GM19324 (cell line): ENCODE results near the gene CST3.
"Not testable (repeated sequence)": the region's sequence is repeated elsewhere in the genome, so short reads cannot be mapped to it uniquely, and the experiment has no call there.

ENCODE experiments used
- ATAC-seq: cut with Tn5 transposase; IDR thresholded peaks from one replicate; pipeline ENCODE4 v1.9.1; 2021; ENCODE audit warnings: mild to moderate bottlenecking, moderate library complexity; ENCODE audit not compliant: unreplicated experiment, low FRiP score

The CST3 gene

GRCh38 chr20:23637282-23638221 is at the start of gene CST3:
Gene CST3 (minus strand): TSS chr20:23637955. CDS start chr20:23637862, 93 bp downstream.
- ATAC-seq, result peak; percentile 61

GRCh38 chr20:23686046-23686750 is 48.4 kb upstream of the CST3 start:
- ATAC-seq, result no peak

- not testable (repeated sequence) for ATAC-seq
Measured at GRCh38 chr20:23685529-23685896, 47.8 kb upstream of the CST3 start.

GRCh38 chr20:23684261-23684660 is 46.5 kb upstream of the CST3 start:
- ATAC-seq, result no peak

- no peak for ATAC-seq
Measured at GRCh38 chr20:23683807-23684206, 46.1 kb upstream of the CST3 start.

- ATAC-seq, result no peak
Measured at GRCh38 chr20:23683281-23683680, 45.5 kb upstream of the CST3 start.

GRCh38 chr20:23680146-23680545 is 42.4 kb upstream of the CST3 start:
- no peak for ATAC-seq

- ATAC-seq, result no peak
Measured at GRCh38 chr20:23679133-23680092, 41.7 kb upstream of the CST3 start.

GRCh38 chr20:23673209-23673608 is 35.5 kb upstream of the CST3 start:
- no peak for ATAC-seq

GRCh38 chr20:23672158-23672557 is 34.4 kb upstream of the CST3 start:
- no peak for ATAC-seq

- ATAC-seq, result no peak
Measured at GRCh38 chr20:23671479-23671878, 33.7 kb upstream of the CST3 start.

GRCh38 chr20:23670361-23670760 is 32.6 kb upstream of the CST3 start:
- ATAC-seq, result no peak

- ATAC-seq, result no peak
Measured at GRCh38 chr20:23669866-23670265, 32.1 kb upstream of the CST3 start.

GRCh38 chr20:23669327-23669726 is 31.6 kb upstream of the CST3 start:
- ATAC-seq, result no peak

- ATAC-seq, result no peak
Measured at GRCh38 chr20:23668477-23668951, 30.8 kb upstream of the CST3 start.

GRCh38 chr20:23667666-23668065 is 29.9 kb upstream of the CST3 start:
- no peak for ATAC-seq

GRCh38 chr20:23666698-23667097 is 28.9 kb upstream of the CST3 start:
- ATAC-seq, result no peak

- ATAC-seq, result no peak
Measured at GRCh38 chr20:23666189-23666588, 28.4 kb upstream of the CST3 start.

GRCh38 chr20:23664954-23665353 is 27.2 kb upstream of the CST3 start:
- no peak for ATAC-seq

- ATAC-seq, result not testable (repeated sequence)
Measured at GRCh38 chr20:23664046-23664445, 26.3 kb upstream of the CST3 start.
